GM18502 (cell line): ENCODE data around the gene HRC.

Experiments used
- ATAC-seq: cut with Tn5 transposase; IDR thresholded peaks from one replicate; pipeline ENCODE4 v1.9.1; 2021; ENCODE audit warnings: mild to moderate bottlenecking; ENCODE audit not compliant: unreplicated experiment, poor library complexity

The HRC gene

GRCh38 chr19:49118565-49119410 lies 36.4 kb downstream of the HRC start, which contains the start of gene C19orf73:
Gene C19orf73, minus strand, starts transcription at chr19:49119143. Its CDS starts 121 bp downstream, at chr19:49119022.
- ATAC-seq: peak; percentile 76

- no peak for ATAC-seq
These were observed 37.3 kb downstream of the HRC start for GRCh38 chr19:49117677-49118564.

DNA sequence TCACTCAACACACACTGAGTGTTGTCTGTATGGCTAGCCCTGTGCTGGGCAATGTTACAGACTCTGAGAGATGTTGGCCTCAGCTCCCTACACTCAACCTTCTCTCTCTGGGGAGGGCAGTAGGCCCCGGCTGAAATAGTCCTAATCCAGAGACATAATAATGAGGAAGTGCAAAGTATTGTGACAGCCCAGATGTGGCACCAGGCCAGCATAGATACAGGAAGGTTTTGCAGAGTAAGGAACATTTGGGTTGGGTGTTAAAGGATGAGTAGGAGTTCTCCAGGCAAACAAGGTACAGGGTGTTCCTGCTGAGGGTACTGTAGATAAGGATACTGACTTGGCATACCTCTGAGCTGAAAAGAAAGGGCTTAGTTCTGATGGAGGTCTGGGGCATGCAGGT lies 38.7 kb downstream of the HRC start:
- ATAC-seq: no peak

GRCh38 chr19:49114630-49115363 lies 40.4 kb downstream of the HRC start:
- no peak for ATAC-seq

DNA sequence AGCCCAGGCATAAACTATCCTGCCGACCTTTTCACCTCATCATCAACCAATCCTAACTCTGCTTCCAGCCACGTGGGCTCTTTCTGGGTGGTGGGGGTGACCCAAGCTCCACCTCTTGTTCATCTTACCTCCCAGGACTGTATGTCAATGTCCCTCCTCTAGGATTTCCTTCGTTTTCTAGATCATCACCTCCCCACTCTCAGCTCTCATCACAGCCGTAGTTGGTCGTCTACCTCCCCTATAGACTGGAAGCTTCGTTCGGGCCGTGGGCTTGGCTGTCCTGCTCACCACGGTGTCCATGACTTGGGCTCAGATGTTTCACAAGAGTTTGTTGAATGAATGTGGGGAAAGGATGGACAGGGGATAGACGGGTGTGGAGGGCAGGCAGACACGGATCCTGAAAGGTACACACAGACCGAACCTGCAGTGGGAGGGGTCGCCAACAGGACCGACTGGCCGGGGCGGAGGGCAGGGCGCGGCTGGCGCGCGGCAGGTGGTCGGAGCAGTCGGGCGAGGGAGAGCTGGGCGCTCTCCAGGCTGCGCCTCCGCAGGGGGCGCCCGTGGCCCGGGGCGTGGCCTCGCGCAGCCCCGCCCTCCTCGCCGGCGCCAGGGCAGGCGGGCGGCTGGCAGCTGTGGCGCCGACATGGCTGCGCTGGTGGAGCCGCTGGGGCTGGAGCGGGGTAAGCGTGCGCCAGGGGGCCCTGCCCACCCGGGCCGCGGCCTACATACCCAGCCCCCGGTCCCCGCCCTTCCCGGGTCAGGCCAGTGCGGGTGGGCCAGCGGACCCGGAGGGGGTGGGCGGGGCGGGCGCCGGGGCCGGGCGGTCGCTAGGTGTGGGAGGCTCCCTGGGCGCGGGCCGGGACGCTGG lies 41.2 kb downstream of the HRC start, which contains the start of gene LIN7B:
LIN7B (plus strand) TSS at position 609 of the 868 bp plus-strand sequence; CDS start at position 644, 35 bp downstream.
- peak; percentile 49 for ATAC-seq

- ATAC-seq: no peak
These were observed 43.8 kb downstream of the HRC start for GRCh38 chr19:49111218-49111998.

DNA sequence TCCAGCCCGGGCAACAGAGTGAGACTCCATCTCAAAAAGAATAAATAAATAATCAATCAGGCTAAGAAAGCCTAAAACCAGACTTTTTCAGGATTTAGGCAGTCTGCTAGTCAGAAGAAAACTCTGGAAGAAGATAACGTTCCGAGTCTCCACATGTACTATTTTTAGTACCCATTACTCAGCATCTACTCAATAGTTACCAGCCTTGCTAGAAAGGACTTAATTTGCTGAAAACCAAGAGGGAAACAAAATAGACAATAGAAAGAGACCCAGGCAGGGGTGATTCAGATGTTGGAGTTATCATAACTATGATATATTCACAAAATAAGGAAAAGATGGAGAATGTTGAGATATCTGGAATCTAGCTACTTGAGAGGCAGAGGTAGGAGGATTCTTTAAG lies 44.6 kb downstream of the HRC start:
- no peak for ATAC-seq

- no peak for ATAC-seq
These were observed 45.5 kb downstream of the HRC start for GRCh38 chr19:49109569-49110233.

- ATAC-seq: no peak
These were observed 46.1 kb downstream of the HRC start for GRCh38 chr19:49109051-49109450.

DNA sequence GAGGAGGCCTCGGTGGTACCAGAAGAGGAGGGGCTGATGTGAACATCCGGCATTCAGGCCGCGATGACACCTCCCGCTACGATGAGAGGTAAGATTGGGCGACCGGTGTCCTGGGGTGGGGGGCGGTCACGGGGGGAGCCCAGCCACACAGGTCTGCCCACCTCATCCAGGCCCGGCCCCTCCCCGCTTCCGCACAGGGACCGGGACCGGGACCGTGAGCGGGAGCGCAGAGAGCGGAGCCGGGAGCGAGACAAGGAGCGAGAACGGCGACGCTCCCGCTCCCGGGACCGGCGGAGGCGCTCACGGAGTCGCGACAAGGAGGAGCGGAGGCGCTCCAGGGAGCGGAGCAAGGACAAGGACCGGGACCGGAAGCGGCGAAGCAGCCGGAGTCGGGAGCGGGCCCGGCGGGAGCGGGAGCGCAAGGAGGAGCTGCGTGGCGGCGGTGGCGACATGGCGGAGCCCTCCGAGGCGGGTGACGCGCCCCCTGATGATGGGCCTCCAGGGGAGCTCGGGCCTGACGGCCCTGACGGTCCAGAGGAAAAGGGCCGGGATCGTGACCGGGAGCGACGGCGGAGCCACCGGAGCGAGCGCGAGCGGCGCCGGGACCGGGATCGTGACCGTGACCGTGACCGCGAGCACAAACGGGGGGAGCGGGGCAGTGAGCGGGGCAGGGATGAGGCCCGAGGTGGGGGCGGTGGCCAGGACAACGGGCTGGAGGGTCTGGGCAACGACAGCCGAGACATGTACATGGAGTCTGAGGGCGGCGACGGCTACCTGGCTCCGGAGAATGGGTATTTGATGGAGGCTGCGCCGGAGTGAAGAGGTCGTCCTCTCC lies 47.4 kb downstream of the HRC start:
- ATAC-seq: no peak

DNA sequence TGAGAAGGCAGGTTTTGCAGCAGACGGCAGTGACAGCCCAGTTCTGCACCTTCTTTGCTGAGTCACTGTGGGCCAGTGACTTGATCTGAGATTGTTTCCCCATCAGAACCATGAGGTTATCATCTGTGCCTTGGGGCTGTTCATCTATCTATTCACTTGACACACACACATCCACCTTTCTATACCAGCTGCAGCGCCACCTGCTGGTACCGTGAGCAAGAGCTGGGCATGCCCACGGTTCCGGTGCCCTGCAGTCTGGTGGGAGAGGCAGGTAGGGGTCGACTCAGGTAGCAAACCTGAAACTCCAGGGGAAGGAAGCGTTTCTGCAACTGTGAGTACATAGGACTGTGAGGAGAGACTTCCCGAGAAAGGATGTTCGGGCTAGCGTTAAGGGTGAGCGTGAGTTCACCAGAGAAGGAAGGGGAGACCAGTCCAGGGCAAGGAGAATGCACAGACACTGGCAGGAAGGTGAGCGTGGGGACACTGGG lies 48.5 kb downstream of the HRC start:
- no peak for ATAC-seq

DNA sequence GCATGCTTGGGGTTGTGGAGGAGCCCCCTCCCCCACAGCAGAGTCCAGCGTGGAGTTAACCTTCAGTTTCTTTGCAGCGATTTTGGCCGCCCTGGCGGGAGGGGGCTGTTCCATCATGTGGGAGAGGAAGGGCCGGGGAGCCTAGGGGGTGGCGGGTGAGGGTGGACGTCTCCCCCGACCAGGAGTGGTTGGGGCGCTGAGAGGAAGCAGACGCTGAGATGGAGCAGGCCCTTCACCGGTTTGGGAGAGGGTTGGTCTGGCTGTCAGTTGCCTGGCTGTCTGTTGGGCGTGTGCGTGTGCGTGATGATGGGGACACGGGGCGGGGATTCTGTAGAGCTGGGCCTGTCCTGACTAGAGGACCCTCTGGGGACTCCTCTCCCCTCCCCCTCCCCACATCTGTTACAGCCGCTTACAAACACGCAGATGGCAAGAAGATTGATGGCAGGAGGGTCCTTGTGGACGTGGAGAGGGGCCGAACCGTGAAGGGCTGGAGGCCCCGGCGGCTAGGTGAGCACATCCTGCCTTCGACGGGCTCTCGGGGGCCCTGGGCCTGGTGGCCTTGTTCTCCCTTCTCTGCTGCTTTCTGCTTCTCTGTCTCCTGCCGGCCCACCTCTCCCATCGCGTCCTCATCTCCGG lies 50.8 kb downstream of the HRC start:
- no peak for ATAC-seq

DNA sequence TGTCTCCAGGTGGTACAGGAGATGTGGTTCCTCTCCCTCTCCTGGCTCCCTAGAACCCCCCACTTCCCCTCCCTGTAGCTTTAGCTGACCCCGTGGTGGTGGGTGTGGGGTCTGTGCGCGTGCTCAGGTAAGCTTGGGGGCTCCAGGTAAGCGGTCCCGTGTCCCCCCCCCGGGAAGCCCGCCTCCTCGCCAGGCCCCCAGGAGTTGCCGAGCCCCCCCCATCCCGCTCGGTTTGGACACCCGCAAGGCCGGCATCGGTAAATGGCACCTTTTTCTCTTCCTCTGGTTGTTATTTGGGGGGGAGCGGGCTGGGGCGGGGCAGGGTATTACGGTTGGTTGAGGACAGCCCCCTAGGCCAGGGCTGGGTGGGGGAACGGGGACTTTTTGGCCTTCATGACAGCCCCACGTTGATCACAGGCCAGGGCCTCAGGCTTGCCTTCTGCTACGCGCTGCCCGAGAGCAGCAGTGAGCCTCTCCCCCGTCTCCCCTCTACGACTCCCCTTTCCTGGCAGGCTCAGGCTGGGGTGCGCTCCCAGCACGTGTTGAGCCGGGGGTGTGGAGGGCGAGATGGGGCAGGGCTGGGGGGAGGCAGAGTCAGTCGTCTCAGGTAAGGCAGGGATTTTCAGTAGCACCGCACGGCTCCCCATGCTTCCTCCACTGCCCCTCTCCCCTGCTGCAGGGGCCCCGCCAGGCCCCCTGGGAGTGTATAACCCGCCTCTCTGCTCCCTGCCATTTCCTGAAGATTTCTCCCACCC lies 51.7 kb downstream of the HRC start:
- no peak for ATAC-seq

DNA sequence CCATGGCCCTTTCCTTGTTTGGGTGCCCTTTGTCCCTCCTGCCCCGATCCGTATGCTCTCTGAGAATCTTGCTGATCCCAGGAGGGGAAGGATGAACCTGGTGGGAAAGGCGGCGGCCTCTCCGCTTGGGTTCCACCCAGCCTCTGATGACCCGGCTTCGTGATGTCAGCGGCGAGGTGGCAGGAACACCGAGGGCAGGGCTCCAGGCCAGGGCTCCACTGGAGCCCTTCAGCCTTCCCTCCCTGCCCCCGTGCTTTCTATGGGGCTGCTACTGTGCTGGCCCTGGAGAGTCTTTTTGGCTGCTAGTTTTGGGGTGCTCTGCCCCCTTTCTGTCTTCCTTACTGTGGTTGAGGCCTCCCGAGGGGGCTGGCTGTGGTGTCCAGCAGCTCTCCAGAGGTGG lies 52.9 kb downstream of the HRC start:
- ATAC-seq: no peak
